COR-L47 (cell line): Measurements from ENCODE around the gene ZCRB1.
A peak's percentile ranks its signal among the peaks of the same experiment; 100 is the strongest.
"Not testable (repeated sequence)": the region's sequence is repeated elsewhere in the genome, so short reads cannot be mapped to it uniquely, and the experiment has no call there.

ENCODE experiments used
- DNase-seq: peaks from one replicate; lab custom pipeline; 2025; lab: John Stamatoyannopoulos, UW

ZCRB1 gene, protein sequence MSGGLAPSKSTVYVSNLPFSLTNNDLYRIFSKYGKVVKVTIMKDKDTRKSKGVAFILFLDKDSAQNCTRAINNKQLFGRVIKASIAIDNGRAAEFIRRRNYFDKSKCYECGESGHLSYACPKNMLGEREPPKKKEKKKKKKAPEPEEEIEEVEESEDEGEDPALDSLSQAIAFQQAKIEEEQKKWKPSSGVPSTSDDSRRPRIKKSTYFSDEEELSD

DNA sequence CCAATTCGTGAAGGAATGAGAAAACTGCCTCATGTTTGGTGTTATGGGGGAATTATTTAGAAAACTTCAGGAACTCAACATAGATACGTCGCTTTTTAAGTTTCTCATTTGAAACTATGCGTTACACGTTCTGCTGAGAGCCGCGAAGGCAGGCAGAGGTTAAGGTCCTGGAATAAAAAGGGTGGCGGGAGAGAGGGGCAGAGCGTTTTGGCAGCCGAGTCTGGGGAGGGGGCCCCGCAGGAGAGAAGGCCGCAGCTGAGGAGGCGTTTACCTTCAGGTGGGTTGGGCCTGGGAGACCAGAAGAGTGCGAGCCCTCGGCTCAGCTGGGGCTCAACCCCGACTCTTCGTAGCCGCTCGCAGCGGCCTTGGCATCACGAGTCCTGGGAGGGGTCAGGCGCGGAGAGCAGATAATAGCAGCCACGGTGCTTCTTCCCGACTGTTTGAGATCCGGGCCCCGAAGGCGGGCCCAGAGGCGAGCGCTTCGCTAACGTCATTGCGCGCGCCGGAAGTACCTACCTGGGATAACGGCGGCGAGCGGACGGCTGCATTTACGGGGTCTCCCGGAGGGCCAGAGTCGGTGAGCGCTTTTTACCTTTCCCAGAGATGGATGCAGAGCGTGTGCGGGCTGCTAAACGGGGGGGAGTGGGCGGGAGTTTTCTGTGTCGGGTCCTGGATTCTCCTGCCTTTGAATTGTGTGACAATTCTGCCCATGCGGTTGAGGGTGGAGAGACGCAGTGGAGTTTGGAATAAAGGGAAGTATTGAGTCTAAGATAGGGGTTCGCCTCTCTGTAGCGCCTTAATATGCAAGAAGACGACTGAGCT lies at the start of gene ZCRB1, which contains the start of gene PPHLN1:
TSS of gene ZCRB1 (minus strand) at position 442 of the 822 bp plus-strand sequence. CDS start 1,992 bp downstream, outside the sequence.
TSS of gene PPHLN1 (plus strand) at position 515 of the 822 bp plus-strand sequence. CDS start 9,736 bp downstream, outside the sequence.
- peak; percentile 66 for DNase-seq

DNA sequence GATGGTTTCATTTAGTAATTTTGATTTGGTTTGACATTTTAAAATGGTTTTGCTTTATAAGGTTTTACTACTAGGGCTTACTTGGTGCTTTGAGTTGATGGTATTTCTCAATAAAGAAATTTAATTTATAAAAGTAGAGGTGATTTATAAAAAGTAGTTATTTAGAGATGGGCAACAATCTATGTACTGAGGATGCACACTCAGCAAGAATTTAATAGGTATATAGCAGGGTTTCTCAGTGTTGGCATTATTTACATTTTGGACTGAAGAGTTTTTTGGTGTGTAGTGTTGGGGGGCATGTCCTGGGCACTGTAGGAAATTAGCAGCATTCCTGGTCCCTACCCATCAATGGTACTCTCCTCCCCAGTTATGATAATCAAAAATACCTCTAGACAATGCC lies 47.8 kb upstream of the ZCRB1 start:
- DNase-seq: no peak

GRCh38 chr12:42372154-42372791 lies 46.4 kb upstream of the ZCRB1 start:
- peak; percentile 15 for DNase-seq

DNA sequence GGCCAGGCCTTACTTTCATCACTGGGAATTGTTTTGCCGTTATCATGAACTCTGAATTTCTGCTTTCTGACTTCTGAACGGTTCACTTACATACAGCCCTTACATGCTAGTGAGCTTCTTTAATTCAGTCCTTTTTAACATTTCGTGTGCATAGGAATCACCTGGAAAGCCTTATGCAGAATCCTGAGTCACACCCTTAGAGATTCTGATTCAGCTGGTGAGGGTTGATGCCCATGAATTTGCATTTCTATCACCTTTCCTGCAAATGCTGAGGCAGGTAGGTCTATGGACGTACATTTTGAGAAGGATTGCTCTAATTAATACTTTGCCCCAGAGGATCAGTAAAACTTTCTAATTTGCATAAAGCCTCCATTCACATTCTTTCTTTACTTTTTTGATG lies 44.1 kb upstream of the ZCRB1 start:
- DNase-seq: no peak

DNA sequence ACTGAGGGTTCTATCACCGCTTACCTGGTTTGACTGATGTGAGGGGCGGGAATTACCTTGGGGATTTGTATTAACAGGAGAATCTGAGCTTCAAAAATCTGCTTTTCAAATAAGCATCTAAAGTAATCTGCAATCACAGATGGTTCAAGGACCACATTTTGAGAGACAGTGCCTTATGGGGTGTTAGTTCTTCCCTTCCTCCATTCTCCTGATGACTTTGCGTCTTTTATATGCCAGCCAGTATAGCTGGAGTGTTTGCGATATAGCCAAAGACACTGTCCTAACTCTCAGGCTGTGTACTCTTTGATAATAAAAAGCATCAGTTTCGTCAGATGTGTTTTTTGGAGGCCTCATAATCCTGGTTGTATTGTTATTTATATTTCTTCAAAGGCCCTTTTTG lies 39.6 kb upstream of the ZCRB1 start:
- no peak for DNase-seq

GRCh38 chr12:42364692-42365091 lies 38.8 kb upstream of the ZCRB1 start:
- no peak for DNase-seq

DNA sequence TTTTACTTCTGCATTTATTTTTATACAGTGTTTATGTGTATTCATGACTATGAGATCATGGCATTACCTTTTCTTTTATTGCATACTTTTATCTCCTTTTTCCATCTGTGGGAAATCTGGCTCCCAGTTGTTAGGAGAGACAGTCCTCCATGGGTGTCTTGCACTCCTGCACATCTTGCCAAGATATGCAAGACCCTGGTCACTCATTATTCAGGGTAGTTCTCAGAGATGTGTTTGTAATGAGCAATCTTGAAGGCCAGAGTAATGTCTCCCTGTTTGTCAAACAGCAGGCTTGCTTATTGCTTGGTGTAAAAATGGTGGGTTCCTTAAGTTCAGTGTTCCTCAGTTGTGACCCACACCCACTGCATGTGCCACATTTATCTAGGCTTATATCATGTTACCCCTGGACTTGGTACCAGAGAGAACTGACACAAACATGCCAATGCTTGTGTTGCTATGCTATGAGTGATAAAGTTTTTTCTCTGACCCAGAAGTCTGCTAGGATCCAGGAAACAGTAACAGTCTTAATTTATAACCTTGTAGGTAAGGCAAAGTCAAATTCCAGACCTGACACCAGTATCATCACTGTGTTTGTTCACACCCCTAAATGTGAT lies 36.9 kb upstream of the ZCRB1 start:
- no peak for DNase-seq

GRCh38 chr12:42361909-42362646 lies 36.2 kb upstream of the ZCRB1 start:
- DNase-seq: no peak

GRCh38 chr12:42360747-42361403 lies 35.0 kb upstream of the ZCRB1 start:
- no peak for DNase-seq

- DNase-seq: no peak
Measured at GRCh38 chr12:42356344-42356743, 30.4 kb upstream of the ZCRB1 start.

- not testable (repeated sequence) for DNase-seq
Measured at GRCh38 chr12:42350021-42350407, 24.1 kb upstream of the ZCRB1 start.

- DNase-seq: not testable (repeated sequence)
Measured at GRCh38 chr12:42349119-42350020, 23.5 kb upstream of the ZCRB1 start.

GRCh38 chr12:42346403-42347002 lies 20.6 kb upstream of the ZCRB1 start:
- DNase-seq: no peak

- no peak for DNase-seq
Measured at GRCh38 chr12:42343721-42344120, 17.8 kb upstream of the ZCRB1 start.

DNA sequence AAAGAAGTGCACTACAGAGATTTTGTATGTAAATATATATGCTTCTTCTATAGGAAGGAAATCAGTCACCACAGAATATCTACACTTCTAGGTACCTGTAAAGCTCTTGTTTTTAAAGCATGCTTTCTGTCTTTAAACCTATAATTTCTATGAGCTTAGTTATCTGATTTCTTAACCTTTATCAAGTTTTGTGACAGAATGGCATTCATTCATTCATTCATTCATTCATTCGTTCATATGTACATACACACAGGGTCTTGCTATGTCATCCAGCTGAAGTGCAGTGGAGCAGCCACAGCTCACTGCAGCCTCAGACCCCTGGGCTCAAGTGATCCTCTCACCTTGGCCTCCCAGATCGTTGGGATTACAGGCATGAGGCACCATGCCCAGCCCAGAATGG lies 16.1 kb upstream of the ZCRB1 start:
- no peak for DNase-seq

GRCh38 chr12:42338280-42338679 lies 12.4 kb upstream of the ZCRB1 start:
- DNase-seq: no peak

DNA sequence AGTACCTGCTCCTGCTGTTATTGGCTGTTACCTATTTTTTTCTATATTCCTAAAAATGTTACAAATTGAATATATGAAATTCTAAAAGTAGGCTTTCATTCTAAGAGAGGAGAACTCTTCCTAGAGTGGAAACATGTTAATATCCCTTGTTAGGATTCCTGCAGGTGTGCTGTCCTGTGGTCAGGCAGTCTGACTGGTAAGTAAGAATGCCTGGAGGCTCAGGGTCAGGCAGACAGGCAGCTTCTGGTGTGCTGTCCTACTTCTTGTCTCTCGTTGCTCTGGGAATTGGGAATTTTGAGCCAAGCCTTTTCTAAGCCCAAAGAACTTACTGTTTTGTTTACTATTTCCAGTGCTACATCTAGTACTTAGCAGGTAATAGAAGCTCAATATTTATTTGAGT lies 10.4 kb upstream of the ZCRB1 start:
- no peak for DNase-seq

DNA sequence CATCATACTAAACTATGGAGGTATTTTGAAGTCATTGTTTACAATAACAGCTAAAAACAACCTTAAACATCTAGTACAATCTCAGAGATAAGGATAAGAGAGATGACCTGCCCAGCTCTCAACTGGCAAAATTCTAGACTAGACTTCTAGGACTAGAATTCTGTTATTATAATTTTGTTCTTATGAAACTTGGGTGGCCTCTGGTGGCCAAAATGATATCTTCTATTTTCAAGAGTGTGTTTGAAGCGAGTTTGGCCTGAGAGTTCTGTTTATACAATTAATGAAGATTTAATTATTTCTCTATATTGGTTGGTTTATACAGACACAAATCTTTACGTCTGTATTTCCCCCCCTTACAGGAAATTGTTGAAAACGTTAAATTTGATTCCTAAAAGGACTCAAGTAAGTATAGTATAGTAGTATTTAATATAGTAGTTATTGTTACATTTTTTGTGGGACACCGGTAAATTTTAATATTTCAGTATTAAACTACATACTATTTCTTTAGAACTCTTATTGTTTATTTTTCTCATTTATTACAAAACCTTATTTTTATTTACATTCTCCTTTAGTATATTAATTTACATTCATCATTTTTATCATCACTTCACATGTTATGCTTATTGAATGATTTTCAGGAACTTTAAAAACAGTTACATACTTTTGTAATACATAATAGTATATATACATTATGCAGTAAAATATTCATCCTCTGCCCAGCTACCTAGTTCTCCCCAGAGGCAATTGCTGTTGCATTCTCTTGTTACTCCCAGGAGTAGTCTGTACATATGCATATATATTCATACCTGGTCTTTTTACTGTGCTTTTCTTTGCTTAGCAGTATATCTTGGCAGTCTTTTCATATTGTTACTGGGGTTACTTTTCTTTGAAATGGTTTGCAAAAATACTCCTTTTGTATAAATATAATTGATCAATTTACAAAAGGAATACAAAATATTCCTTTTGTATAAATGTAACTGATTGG lies 6.7 kb upstream of the ZCRB1 start:
- DNase-seq: peak; percentile 30
